ENCODE data around the gene AKR1B15.
A peak's percentile ranks its signal among the peaks of the same experiment; 100 is the strongest.
"Not testable (repeated sequence)": the region's sequence is repeated elsewhere in the genome, so short reads cannot be mapped to it uniquely, and the experiment has no call there.

The AKR1B15 gene

DNA sequence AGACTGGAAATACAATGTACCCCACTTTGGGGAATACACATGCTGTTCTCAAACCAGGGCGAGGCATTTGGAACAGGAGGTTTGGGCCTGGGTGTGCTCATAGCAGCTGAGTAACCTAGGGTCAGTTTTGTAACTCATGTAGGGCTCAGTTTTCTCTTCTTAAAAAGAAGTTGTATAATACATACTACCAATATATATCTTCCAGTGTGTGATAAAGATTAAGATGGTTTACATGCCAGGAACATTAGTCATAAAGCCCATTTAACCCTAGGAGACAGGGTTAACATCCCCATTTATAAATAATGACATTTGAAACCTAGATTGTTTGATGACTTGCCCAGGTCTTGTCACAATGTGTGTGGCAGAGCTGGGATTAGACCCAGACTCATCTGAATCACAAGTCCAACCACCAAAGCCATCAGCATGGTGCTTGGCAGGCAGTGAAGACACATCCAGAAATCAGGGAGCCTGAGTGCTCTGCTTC is 15.6 kb upstream of the AKR1B15 start:
- DNase-seq, result no peak

DNA sequence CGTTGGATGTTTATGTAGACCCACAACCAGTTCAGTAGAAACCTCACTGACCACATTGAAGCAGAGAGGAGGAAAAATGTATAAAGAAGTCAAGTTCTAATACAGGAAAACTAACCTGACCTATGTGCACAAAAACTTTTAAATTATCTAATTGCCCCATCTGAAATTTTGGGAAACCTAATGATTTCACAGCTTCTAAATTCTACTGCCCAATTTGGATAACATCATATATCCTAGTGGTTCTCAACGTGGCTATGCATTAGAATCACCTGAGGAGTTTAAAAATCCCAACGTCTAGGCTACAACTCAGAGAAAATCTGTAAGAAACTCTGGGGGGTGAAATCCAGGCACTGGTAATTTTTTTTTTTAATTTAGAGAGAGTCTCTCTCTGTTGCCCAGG is 14.3 kb upstream of the AKR1B15 start:
- no peak for DNase-seq

DNA sequence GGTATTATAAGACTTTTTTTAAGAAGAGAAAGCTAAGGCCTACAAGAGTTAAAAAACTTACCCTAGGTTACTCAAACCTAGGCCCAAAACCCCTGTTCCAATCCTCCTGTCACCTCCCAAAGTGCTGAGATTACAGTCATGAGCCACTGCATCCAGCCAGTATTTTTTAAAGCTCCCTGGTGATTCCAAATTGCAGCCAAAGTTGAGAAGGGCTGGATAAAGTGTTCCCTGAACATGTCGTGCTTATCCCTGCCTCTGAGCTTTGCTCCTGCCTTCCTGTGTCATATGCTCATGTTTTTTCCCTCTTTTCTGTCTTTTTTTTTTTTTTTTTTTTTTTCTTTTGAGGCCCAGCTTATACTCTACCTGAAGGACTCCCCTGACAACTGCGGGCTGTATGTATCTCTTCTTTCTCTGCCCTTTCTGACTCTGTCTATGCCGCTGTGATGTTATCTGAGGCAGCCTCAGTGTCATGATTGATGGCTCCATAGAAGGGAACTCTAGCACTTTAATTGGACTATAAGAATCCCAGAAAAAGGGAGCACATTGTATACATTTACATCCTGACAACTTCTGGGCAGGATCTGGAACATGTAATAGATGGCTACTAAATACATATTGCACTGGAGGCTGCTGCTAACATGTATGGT is 13.5 kb upstream of the AKR1B15 start:
- no peak for DNase-seq

- DNase-seq, result no peak
These were observed 13.0 kb upstream of the AKR1B15 start for GRCh38 chr7:134535919-134536299.

DNA sequence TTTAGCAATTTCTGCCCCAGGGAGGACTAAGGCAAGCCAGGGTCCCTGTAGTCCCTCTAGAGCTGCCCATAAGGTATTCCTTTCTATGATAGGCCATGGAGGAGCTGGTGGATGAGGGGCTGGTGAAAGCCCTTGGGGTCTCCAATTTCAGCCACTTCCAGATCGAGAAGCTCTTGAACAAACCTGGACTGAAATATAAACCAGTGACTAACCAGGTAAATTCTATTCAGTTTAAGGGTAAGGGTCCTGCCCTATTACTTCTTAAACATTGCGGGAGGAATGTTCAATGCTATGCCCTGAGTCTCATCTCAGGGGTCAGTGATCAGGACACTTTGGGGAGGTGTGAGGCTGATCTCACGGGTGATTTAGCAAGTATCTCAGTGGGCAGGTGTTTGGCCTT is 12.4 kb upstream of the AKR1B15 start:
- not testable (repeated sequence) for DNase-seq

- DNase-seq, result not testable (repeated sequence)
These were observed 11.6 kb upstream of the AKR1B15 start for GRCh38 chr7:134537273-134537781.

DNA sequence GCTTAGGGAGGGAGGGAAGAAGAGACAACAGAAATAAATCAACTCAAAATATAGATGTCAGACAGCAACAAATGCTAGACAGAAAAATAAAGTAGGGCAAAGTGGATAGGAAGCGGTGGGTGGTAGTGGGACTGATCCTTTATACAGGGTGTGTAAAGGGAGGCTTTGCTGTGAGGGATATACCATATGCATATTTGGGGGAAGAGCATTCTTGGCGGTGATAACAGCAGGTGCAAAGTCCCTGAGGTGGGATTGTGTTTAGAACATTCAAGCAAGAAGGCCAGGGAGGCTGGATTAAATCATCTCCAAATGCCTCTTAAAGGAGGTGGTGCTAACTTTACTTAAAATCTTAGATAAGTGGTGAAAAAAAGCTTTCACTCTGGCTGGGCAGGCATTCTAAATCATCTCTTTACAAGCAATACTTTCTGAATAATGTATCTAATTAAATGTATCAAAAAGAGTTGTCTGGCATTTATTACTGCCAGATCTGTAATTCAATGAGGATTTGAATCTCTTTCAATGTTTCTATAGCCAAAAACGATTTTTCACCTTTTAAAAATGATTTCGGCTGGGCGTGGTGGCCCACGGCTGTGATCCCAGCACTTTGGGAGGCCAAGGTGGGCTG is 9.4 kb upstream of the AKR1B15 start:
- no peak for DNase-seq

DNA sequence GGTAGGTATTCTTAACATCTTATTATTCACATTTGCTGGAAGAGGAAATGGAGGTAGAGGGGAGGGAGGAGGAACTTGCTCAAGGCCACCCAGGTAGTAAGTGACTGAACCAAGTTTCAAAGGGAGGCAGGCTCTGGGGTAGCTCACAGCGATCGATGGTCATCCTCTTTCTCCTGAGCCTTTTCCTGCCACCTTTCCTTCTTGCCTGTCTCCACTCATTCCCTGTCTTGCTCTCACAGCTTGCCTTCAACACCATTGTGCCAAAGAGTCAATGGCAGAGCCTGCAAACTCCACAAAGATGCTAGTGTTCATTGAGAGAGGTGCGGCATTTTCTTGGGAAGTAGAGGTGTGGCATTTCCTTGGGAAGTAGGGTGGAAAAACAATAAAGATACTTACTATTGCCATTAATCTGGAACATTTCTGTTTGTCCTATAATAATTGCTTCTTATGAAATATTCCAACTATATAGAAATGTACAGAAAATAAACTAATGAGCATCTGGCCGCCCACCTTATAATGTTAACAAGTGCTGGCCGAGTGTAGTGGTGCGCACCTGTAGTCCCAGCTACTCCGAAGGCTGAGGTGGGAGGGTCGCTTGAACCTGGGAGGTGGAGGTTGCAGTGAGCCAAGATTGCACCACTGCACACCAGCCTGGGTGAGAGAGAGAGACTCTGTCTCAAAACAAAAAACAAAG is 7.3 kb upstream of the AKR1B15 start:
- DNase-seq, result not testable (repeated sequence)

DNA sequence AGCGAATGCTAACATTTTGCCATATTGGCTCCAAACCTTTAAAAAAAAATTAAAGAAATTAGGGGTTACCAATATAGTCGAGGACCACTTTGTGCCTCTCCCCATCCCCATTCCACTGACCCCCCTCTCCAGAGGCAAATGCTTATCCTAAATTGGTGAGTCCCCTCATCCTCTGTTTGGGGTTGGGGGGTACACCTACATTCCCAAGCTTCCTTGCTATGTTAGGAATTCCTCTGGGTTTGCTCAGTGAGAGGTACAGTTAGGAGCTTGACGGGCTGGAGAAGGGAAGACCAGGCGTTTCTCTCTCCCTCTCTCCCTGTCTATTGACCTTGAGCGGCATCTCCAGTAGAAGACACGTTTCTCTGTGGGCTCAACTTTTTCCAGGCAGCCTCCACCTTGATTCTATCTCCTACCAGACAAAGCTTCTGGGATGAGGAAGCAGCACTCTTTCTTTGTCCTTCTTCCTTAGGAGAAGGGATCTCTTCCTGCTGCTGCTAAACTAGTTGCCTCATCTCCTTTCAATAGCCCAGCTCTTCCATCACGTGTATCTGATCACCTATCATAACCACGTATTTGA is 6.6 kb upstream of the AKR1B15 start:
- DNase-seq, result no peak

DNA sequence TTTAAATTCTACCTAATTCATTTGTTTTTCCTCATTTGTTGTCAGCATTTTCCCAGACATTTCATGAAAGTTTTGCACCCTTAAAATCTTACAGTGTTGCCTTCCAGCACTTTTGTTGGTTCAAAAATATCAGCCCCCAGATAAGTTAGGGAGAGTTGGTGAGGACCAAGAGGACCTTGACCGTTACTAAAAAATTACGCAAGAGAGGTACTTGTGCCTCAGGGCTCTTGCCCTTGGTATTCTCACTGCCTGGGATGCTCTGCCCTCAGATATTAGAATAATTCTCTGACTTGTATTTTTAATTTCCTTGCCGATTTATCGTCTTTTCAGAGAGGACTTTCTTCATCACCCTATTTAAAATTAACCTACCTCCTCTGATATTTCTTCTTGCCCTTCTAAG is 3.5 kb upstream of the AKR1B15 start:
- no peak for DNase-seq

DNA sequence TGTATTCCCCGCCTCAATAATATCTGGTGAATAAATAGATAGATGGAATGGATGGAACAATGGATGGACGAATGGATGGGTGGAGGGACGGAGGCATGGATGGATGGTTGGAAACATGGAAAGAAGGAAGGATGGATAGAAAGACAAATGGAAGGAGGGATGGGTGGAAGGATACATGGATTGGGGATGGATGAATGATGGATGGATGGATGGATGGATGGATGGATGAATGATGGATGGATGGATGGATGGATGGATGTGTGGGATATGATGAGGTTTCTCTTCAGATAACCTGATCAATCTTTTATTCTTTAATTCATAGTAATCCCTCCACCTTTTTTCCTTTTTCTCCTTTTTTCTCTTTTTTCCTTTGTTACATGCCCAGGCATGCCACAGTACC is 3.0 kb upstream of the AKR1B15 start:
- no peak for DNase-seq

DNA sequence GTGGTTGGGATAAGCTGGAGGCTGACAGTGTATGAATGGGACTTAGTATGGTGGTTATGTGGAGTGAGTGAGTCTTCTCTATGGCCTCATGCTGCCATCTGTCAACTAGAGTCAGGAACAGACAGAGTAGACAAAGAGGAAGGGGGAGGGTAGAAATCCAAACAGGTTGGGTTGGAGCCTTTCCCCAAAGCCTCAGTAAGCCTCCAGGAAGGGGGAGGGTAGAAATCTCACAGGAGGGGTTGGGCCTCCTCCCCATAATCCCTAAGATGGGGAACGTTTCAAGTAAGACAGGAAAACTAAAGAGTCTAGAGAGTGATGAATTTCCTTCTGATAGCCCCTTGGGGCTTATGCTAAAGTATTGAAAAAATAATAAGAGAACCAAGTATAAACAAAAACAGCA is 2.0 kb upstream of the AKR1B15 start:
- DNase-seq, result no peak

- DNase-seq, result peak; percentile 64
These were observed 1.4 kb upstream of the AKR1B15 start for GRCh38 chr7:134547397-134548054.

GRCh38 chr7:134549366-134549765 is 456 bp downstream of the AKR1B15 start:
- no peak for DNase-seq

- no peak for DNase-seq
These were observed 3.2 kb downstream of the AKR1B15 start for GRCh38 chr7:134552105-134552504.

DNA sequence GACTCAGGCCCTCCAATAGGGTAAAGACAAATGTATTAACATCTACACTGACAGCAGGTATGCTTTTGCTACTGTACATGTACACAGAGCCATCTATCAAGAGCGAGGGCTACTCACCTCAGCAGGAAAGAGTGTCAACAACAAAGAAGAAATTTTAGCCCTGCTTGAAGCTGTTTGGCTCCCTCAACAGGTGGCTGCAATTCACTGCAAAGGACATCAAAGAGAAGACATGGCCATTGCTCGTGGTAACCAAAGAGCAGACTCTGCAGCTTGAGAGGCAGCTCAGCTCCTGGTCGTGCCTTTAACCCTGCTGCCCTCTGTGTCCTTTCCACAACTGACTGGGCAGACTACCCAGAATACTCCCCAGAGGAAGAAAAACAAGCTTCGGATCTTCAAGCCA is 5.1 kb downstream of the AKR1B15 start:
- no peak for DNase-seq

- no peak for DNase-seq
These were observed 5.6 kb downstream of the AKR1B15 start for GRCh38 chr7:134554417-134554966.

DNA sequence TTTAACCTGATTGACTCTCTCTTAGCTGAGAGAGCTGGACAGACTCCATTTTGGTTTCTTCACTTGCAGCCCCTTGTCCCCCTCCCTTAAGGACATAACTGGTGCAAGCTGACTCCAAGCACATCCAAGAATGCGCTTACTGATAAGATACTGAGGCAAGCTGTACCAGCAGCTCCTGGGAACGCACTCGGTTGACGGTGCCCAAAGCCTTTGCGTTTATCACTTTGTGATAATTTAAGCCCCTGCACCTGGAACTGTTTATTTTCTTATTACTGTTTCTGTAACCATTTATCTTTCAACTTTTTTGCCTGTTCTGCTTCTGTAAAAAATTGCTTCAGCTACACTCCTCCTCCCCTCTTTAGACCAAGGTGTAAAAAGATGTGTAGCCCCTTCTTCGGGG is 8.5 kb downstream of the AKR1B15 start:
- no peak for DNase-seq

DNA sequence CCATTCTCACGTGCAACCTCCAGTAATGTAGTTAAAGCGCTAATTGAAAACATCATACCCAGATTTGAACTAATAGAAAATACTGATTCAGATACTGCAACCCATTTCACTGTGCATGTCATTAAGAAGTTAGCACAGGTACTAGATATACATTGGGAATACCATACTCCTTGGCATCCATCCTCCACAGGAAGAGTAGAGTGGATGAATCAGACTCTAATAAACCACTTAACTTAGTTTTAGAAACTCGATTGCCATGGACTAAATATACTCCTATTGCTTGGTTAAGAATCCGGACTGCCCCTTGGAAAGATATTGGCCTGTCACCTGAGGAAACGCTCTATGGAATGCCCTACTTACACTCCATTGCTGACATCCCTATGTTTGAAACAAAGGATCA is 9.5 kb downstream of the AKR1B15 start:
- DNase-seq, result no peak

GRCh38 chr7:134561616-134562015 is 12.7 kb downstream of the AKR1B15 start:
- not testable (repeated sequence) for DNase-seq

GRCh38 chr7:134562136-134562535 is 13.2 kb downstream of the AKR1B15 start:
- DNase-seq, result no peak

DNA sequence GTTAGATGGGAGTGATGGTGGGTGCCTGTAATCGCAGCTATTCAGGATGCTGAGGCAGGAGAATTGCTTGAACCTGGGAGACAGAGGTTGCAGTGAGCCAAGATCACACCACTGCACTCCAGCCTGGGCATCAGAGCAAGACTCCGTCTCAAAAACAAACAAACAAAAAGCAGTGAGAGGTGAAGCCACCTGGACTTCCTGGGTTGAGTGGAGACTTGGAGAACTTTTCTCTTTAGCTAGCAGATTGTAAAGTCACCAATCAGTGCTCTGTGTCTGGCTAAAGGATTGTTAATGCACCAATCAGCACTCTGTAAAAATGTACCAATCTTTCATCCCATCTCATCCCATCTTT is 14.5 kb downstream of the AKR1B15 start:
- DNase-seq, result not testable (repeated sequence)

DNA sequence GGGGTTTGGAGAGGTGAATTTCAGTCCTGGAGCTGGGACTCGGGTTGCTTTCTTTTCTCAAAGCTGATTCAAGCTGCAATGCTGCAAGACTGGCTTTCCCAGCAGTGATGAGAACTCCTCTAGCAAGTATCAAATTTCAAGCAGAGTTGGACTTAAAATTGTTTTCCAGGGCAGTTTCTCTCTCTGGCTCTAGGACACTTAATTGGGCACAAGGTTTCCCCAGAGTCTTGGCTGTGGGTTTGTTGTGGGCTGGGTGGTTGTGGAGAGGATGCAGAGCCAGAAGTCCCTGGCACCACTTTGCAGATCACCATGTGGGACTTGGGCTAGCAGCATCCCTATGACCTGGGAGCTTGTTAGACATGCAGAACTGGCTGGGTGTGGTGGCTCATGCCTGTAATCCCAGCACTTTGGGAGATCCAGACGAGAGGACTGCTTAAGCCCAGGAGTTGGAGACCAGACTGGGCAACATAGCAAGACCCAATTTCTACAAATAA is 16.8 kb downstream of the AKR1B15 start:
- no peak for DNase-seq

All from activated gamma-delta T cell treated with Interleukin-2 at 50 U/mL for 16 hours (primary cell).